ENCODE results near the gene GNAZ.
"Not testable (repeated sequence)": the region's sequence is repeated elsewhere in the genome, so short reads cannot be mapped to it uniquely, and the experiment has no call there.

GNAZ gene

GRCh38 chr22:23047265-23047664, 23.1 kb upstream of the GNAZ start:
- H3K9ac ChIP-seq (ENCODE audit: low read depth, low read length): no peak overlapping the region
- no peaks in the 10 kb centered on the region for H3K36me3 ChIP-seq (ENCODE audit: insufficient read depth, low read length)
- WGBS: 91% methylated on average over 8 of the region's 8 CpGs
- H3K4me3 ChIP-seq (ENCODE audit: low read length): no peak overlapping the region
- peaks cover 17% of the 10 kb centered on the region for H3K4me1 ChIP-seq (ENCODE audit: insufficient read depth, low read length)
- peaks cover 4% of the 10 kb centered on the region; the same call in 1 of the 2 replicates for H3K9me3 ChIP-seq (ENCODE audit: insufficient read depth, low read depth, low read length)
- H3K27ac ChIP-seq (ENCODE audit: low read depth, low read length): no peak overlapping the region
- no peaks in the 10 kb centered on the region for H3K27me3 ChIP-seq (ENCODE audit: insufficient read depth, low read length)

GRCh38 chr22:23047742-23048141, 22.6 kb upstream of the GNAZ start:
- WGBS: 81% methylated on average over 6 of the region's 6 CpGs
- Histone ChIP-seq H3K9ac (ENCODE audit: low read depth, low read length) (no peak overlapping the region), H3K27me3 (ENCODE audit: insufficient read depth, low read length) (no peaks in the 10 kb centered on the region), H3K9me3 (ENCODE audit: insufficient read depth, low read depth, low read length) (peaks cover 4% of the 10 kb centered on the region; the same call in 1 of the 2 replicates), H3K36me3 (ENCODE audit: insufficient read depth, low read length) (no peaks in the 10 kb centered on the region), H3K4me1 (ENCODE audit: insufficient read depth, low read length) (peaks cover 17% of the 10 kb centered on the region), H3K4me3 (ENCODE audit: low read length) (no peak overlapping the region), H3K27ac (ENCODE audit: low read depth, low read length) (no peak overlapping the region)

GRCh38 chr22:23050546-23050945, 19.8 kb upstream of the GNAZ start:
- H3K27me3 ChIP-seq (ENCODE audit: insufficient read depth, low read length); H3K9ac ChIP-seq (ENCODE audit: low read depth, low read length); H3K9me3 ChIP-seq (ENCODE audit: insufficient read depth, low read depth, low read length); H3K4me1 ChIP-seq (ENCODE audit: insufficient read depth, low read length); H3K36me3 ChIP-seq (ENCODE audit: insufficient read depth, low read length); H3K4me3 ChIP-seq (ENCODE audit: low read length); H3K27ac ChIP-seq (ENCODE audit: low read depth, low read length): not testable (repeated sequence)
- WGBS: 71% methylated on average over 1 of the region's 1 CpG

GRCh38 chr22:23053051-23053707, 17.1 kb upstream of the GNAZ start:
- Histone ChIP-seq H3K9ac (ENCODE audit: low read depth, low read length) (no peak overlapping the region), H3K4me3 (ENCODE audit: low read length) (no peak overlapping the region), H3K36me3 (ENCODE audit: insufficient read depth, low read length) (no peaks in the 10 kb centered on the region), H3K27me3 (ENCODE audit: insufficient read depth, low read length) (no peaks in the 10 kb centered on the region; the same call in 1 of the 2 replicates), H3K9me3 (ENCODE audit: insufficient read depth, low read depth, low read length) (no peaks in the 10 kb centered on the region), H3K4me1 (ENCODE audit: insufficient read depth, low read length) (no peaks in the 10 kb centered on the region), H3K27ac (ENCODE audit: low read depth, low read length) (no peak overlapping the region)
- WGBS: 56% methylated on average over 4 of the region's 5 CpGs

- 90% methylated on average over 8 of the region's 8 CpGs for WGBS
- no peaks in the 10 kb centered on the region for H3K4me1 ChIP-seq (ENCODE audit: insufficient read depth, low read length)
- no peak overlapping the region for H3K4me3 ChIP-seq (ENCODE audit: low read length)
- H3K27ac ChIP-seq (ENCODE audit: low read depth, low read length): no peak overlapping the region
- no peaks in the 10 kb centered on the region for H3K9me3 ChIP-seq (ENCODE audit: insufficient read depth, low read depth, low read length)
- no peaks in the 10 kb centered on the region for H3K36me3 ChIP-seq (ENCODE audit: insufficient read depth, low read length)
- no peaks in the 10 kb centered on the region; the same call in 1 of the 2 replicates for H3K27me3 ChIP-seq (ENCODE audit: insufficient read depth, low read length)
- no peak overlapping the region for H3K9ac ChIP-seq (ENCODE audit: low read depth, low read length)
Measured at GRCh38 chr22:23053912-23054530, 16.3 kb upstream of the GNAZ start.

- Histone ChIP-seq H3K4me1 (ENCODE audit: insufficient read depth, low read length) (no peaks in the 10 kb centered on the region), H3K27me3 (ENCODE audit: insufficient read depth, low read length) (no peaks in the 10 kb centered on the region; the same call in 1 of the 2 replicates), H3K4me3 (ENCODE audit: low read length) (no peak overlapping the region), H3K9me3 (ENCODE audit: insufficient read depth, low read depth, low read length) (no peaks in the 10 kb centered on the region), H3K36me3 (ENCODE audit: insufficient read depth, low read length) (no peaks in the 10 kb centered on the region), H3K9ac (ENCODE audit: low read depth, low read length) (no peak overlapping the region), H3K27ac (ENCODE audit: low read depth, low read length) (no peak overlapping the region)
- 84% methylated on average over 5 of the region's 5 CpGs for WGBS
Measured at GRCh38 chr22:23054531-23055257, 15.6 kb upstream of the GNAZ start.

GRCh38 chr22:23055449-23056179, 14.7 kb upstream of the GNAZ start:
- H3K4me1 ChIP-seq (ENCODE audit: insufficient read depth, low read length): no peaks in the 10 kb centered on the region
- no peaks in the 10 kb centered on the region for H3K36me3 ChIP-seq (ENCODE audit: insufficient read depth, low read length)
- H3K27ac ChIP-seq (ENCODE audit: low read depth, low read length): no peak overlapping the region
- H3K4me3 ChIP-seq (ENCODE audit: low read length): no peak overlapping the region
- no peaks in the 10 kb centered on the region; the same call in 1 of the 2 replicates for H3K27me3 ChIP-seq (ENCODE audit: insufficient read depth, low read length)
- no peaks in the 10 kb centered on the region for H3K9me3 ChIP-seq (ENCODE audit: insufficient read depth, low read depth, low read length)
- 93% methylated on average over 7 of the region's 7 CpGs for WGBS
- H3K9ac ChIP-seq (ENCODE audit: low read depth, low read length): no peak overlapping the region

- no peaks in the 10 kb centered on the region; the same call in 1 of the 2 replicates for H3K27me3 ChIP-seq (ENCODE audit: insufficient read depth, low read length)
- no peak overlapping the region for H3K27ac ChIP-seq (ENCODE audit: low read depth, low read length)
- H3K9me3 ChIP-seq (ENCODE audit: insufficient read depth, low read depth, low read length): no peaks in the 10 kb centered on the region
- no peak overlapping the region for H3K9ac ChIP-seq (ENCODE audit: low read depth, low read length)
- no peaks in the 10 kb centered on the region for H3K4me1 ChIP-seq (ENCODE audit: insufficient read depth, low read length)
- no peaks in the 10 kb centered on the region for H3K36me3 ChIP-seq (ENCODE audit: insufficient read depth, low read length)
- H3K4me3 ChIP-seq (ENCODE audit: low read length): no peak overlapping the region
- 0% methylated on average over 1 of the region's 1 CpG for WGBS
Measured at GRCh38 chr22:23057331-23057730, 13.0 kb upstream of the GNAZ start.

GRCh38 chr22:23058063-23058462, 12.3 kb upstream of the GNAZ start:
- 68% methylated on average over 2 of the region's 2 CpGs for WGBS
- Histone ChIP-seq H3K4me1 (ENCODE audit: insufficient read depth, low read length) (no peaks in the 10 kb centered on the region), H3K9me3 (ENCODE audit: insufficient read depth, low read depth, low read length) (no peaks in the 10 kb centered on the region), H3K27ac (ENCODE audit: low read depth, low read length) (no peak overlapping the region), H3K9ac (ENCODE audit: low read depth, low read length) (no peak overlapping the region), H3K27me3 (ENCODE audit: insufficient read depth, low read length) (no peaks in the 10 kb centered on the region; the same call in 1 of the 2 replicates), H3K36me3 (ENCODE audit: insufficient read depth, low read length) (no peaks in the 10 kb centered on the region), H3K4me3 (ENCODE audit: low read length) (no peak overlapping the region)

- H3K27ac ChIP-seq (ENCODE audit: low read depth, low read length): no peak overlapping the region
- H3K27me3 ChIP-seq (ENCODE audit: insufficient read depth, low read length): no peaks in the 10 kb centered on the region; the same call in 1 of the 2 replicates
- no peaks in the 10 kb centered on the region for H3K4me1 ChIP-seq (ENCODE audit: insufficient read depth, low read length)
- no peak overlapping the region for H3K4me3 ChIP-seq (ENCODE audit: low read length)
- no peaks in the 10 kb centered on the region for H3K9me3 ChIP-seq (ENCODE audit: insufficient read depth, low read depth, low read length)
- WGBS: 87% methylated on average over 7 of the region's 9 CpGs
- H3K9ac ChIP-seq (ENCODE audit: low read depth, low read length): no peak overlapping the region
- H3K36me3 ChIP-seq (ENCODE audit: insufficient read depth, low read length): no peaks in the 10 kb centered on the region
Measured at GRCh38 chr22:23058481-23059283, 11.6 kb upstream of the GNAZ start.
